Measurements from ENCODE around the gene VMP1.

DNA sequence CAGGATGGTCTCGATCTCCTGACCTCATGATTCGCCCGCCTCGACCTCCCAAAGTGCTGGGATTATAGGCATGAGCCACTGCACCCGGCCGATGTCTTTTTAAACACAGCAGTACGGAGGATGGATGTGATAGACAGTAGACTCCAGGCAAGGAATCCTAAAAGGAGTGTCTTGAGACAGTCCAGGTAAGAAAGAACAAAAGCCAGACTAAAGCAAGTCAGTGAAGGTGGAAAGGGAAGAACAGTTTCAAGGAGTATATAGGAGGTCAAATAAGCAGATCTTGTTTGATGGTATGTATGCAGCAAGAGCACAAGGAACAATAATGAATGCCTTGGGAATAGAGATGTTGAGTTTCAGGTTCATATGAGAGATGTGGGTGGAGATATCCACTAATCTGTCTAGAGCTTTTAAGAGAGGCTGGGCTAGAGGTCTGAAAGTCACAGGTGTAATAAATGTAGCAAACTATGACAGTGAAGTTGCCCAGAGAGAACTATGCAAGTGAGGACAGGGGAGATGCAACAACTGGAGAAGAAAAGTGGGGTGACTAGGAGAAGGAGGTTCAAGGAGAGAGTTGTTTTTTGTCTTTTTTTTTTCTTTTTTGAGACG lies 180.8 kb downstream of the VMP1 start:
- TF ChIP-seq, protein P1, sequence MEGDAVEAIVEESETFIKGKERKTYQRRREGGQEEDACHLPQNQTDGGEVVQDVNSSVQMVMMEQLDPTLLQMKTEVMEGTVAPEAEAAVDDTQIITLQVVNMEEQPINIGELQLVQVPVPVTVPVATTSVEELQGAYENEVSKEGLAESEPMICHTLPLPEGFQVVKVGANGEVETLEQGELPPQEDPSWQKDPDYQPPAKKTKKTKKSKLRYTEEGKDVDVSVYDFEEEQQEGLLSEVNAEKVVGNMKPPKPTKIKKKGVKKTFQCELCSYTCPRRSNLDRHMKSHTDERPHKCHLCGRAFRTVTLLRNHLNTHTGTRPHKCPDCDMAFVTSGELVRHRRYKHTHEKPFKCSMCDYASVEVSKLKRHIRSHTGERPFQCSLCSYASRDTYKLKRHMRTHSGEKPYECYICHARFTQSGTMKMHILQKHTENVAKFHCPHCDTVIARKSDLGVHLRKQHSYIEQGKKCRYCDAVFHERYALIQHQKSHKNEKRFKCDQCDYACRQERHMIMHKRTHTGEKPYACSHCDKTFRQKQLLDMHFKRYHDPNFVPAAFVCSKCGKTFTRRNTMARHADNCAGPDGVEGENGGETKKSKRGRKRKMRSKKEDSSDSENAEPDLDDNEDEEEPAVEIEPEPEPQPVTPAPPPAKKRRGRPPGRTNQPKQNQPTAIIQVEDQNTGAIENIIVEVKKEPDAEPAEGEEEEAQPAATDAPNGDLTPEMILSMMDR (IDR thresholded peaks at IDR 0.05): no peak
- peak in 1 of 2 donors; percentile 18 for TF ChIP-seq POLR2A (IDR thresholded peaks at IDR 0.05)
